DND-41 (cell line): ENCODE results near the gene EPN2.

Source experiments
- CTCF ChIP-seq: IDR thresholded peaks from 2 replicates; pipeline ENCODE4 v1.5.1; 2012; ENCODE audit warnings: borderline replicate concordance, low read length, moderate library complexity, mild to moderate bottlenecking; ENCODE audit not compliant: poor library complexity, severe bottlenecking; ENCODE audit errors: extremely low read depth
- EZH2 ChIP-seq: IDR thresholded peaks from 3 replicates; pipeline ENCODE4 v1.6.1; 2012; ENCODE audit warnings: borderline replicate concordance, low read depth, mild to moderate bottlenecking, moderate library complexity, low read length, inconsistent platforms; ENCODE audit not compliant: severe bottlenecking

GRCh38 chr17:19278729-19279128 is 41.6 kb downstream of the EPN2 start:
- TF ChIP-seq EZH2 (no peak), CTCF (no peak)
